Measurements from ENCODE around the gene MSX1.

MSX1 gene

DNA sequence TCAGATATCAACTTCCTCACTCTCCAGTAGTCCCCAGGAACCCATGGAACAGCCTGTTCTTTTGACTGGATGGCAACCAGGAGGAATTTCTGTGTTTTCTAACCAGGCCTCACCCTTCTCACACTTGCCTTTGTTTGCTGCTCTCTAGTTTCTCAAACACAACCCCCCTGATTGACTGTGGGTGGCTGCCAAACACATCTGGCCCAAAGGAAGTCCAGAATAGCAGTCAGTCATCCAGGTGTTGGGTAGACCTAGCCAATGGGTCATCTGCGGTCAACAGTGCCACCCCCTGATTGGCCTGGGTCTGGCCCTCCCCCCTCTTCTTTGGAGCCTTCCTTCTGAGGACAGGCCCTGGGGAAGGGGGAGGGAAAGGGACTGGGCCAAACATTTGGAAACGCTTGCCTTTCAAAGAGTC is 53.7 kb downstream of the MSX1 start:
- Histone ChIP-seq H3K36me3 (ENCODE audit: control insufficient read depth, insufficient read depth, low read length) (no peaks in the 10 kb centered on the region), H3K4me3 (ENCODE audit: low read depth, low read length) (no peak overlapping the region), H3K27me3 (ENCODE audit: control insufficient read depth, insufficient read depth, low read length) (peaks cover 7% of the 10 kb centered on the region), H3K4me1 (ENCODE audit: control insufficient read depth, insufficient read depth, low read length) (no peaks in the 10 kb centered on the region), H3K9me3 (ENCODE audit: control insufficient read depth, insufficient read depth, low read length) (no peaks in the 10 kb centered on the region), H3K9ac (ENCODE audit: low read depth, low read length) (no peak overlapping the region)
